GM23248 (cell line): Measurements from ENCODE around the gene CSF2. TPM values are rescaled to one million over a fixed set of nuclear protein-coding genes. Genes with fewer than 3 reads are reported as not detected.
A peak's percentile ranks its signal among the peaks of the same experiment; 100 is the strongest.

Source experiments
- DNase-seq: peaks from one replicate; pipeline ENCODE4 v3.0.0-alpha.2; 2015
- H2AFZ ChIP-seq: fragments of 200-600 bp; sonication (generic); 2 replicates; pipeline ENCODE4 v1.6.1; 2016; ENCODE audit warnings: antibody characterized with exemption
- H3F3A ChIP-seq: fragments of 200-600 bp; sonication (generic); 2 replicates; pipeline ENCODE4 v1.6.1; 2016; ENCODE audit warnings: mild to moderate bottlenecking, antibody characterized with exemption, mixed run types; ENCODE audit not compliant: insufficient read depth
- H3K27ac ChIP-seq: fragments of 200-600 bp; sonication (generic); 2 replicates; pipeline ENCODE4 v1.5.1; 2016; ENCODE audit warnings: mild to moderate bottlenecking
- H3K27me3 ChIP-seq: fragments of 200-600 bp; sonication (generic); replicated peaks from 2 replicates; pipeline ENCODE4 v1.6.1; 2016; ENCODE audit warnings: mild to moderate bottlenecking; ENCODE audit not compliant: insufficient read depth
- H3K36me3 ChIP-seq: fragments of 200-600 bp; sonication (generic); 2 replicates; pipeline ENCODE4 v1.6.1; 2016; ENCODE audit warnings: low read depth, mild to moderate bottlenecking
- H3K4me1 ChIP-seq: fragments of 200-600 bp; sonication (generic); 2 replicates; pipeline ENCODE4 v1.6.1; 2016; ENCODE audit warnings: mild to moderate bottlenecking; ENCODE audit not compliant: insufficient read depth
- H3K4me2 ChIP-seq: fragments of 200-600 bp; sonication (generic); one replicate; pipeline ENCODE4 v1.6.1; 2016; ENCODE audit warnings: mild to moderate bottlenecking; ENCODE audit not compliant: unreplicated experiment
- H3K4me3 ChIP-seq: fragments of 200-600 bp; sonication (generic); 2 replicates; pipeline ENCODE4 v1.5.1; 2016; ENCODE audit warnings: mild to moderate bottlenecking
- H3K79me2 ChIP-seq: fragments of 200-600 bp; sonication (generic); 2 replicates; pipeline ENCODE4 v1.6.1; 2016; ENCODE audit warnings: mild to moderate bottlenecking; ENCODE audit not compliant: insufficient read depth
- H3K9ac ChIP-seq: fragments of 200-600 bp; sonication (generic); 2 replicates; pipeline ENCODE4 v1.6.1; 2016; ENCODE audit warnings: mild to moderate bottlenecking
- H3K9me2 ChIP-seq: fragments of 200-600 bp; sonication (generic); 2 replicates; pipeline ENCODE4 v1.6.1; 2016; ENCODE audit warnings: mixed run types, mild to moderate bottlenecking, moderate library complexity; ENCODE audit not compliant: insufficient read depth
- H3K9me3 ChIP-seq: fragments of 200-600 bp; sonication (generic); one replicate; pipeline ENCODE4 v1.6.1; 2017; ENCODE audit warnings: low read depth
- H4K20me1 ChIP-seq: fragments of 200-600 bp; sonication (generic); 2 replicates; pipeline ENCODE4 v1.6.0; 2016; ENCODE audit not compliant: insufficient read depth
- EZH2 ChIP-seq: fragments of 200-600 bp; sonication (generic); IDR thresholded peaks from 2 replicates; pipeline ENCODE4 v1.6.1; 2018; ENCODE audit warnings: antibody characterized with exemption, mild to moderate bottlenecking; ENCODE audit not compliant: insufficient read depth, poor library complexity, severe bottlenecking
- EZH2phosphoT487 ChIP-seq: fragments of 200-600 bp; sonication (generic); IDR thresholded peaks from 2 replicates; pipeline ENCODE4 v1.6.1; 2018; ENCODE audit warnings: antibody characterized with exemption, moderate library complexity, mild to moderate bottlenecking, low read depth; ENCODE audit not compliant: insufficient read depth
- WGBS, 2 experiments: methylation state at CpG; one replicate each; pipeline ENCODE4 v1.1.6; 2015 to 2017; ENCODE audit warnings: low lambda C conversion rate in 2 of 2, low coverage in 1 of 2; ENCODE audit errors: missing lambda C conversion rate in 2 of 2; 5-methylcytosine and 5-hydroxymethylcytosine counted together
- in situ Hi-C: fragments of 300-500 bp; cut with MboI; formaldehyde crosslinking; loops from 2 replicates; pipeline ENCODE4 v1.15.0; 2020
- polyA plus RNA-seq: library from polyadenylated mRNA; unstranded; fragments of >200 nt; fragmentation: Nextera tagmentation; extraction: Ambion mirVana; gene quantifications from 2 replicates; pipeline ENCODE4 v1.2.1, GENCODE V29; 2016
- total RNA-seq: library from RNA; depleted of rRNA; stranded (reverse); fragments of >200 nt; shearing (Covaris generic); gene quantifications from 2 replicates; pipeline ENCODE4 v1.2.3, GENCODE V29; 2014

The CSF2 gene
- total and polyA plus RNA-seq, 2 experiments from 2014 or later = not detected

- no peaks in the 10 kb centered on the region for H3K9me2 ChIP-seq
- H3K4me3 ChIP-seq = no peak overlapping the region
- no peaks in the 10 kb centered on the region for H3K79me2 ChIP-seq
- H3K9ac ChIP-seq = no peak overlapping the region
- H3K27ac ChIP-seq = no peak overlapping the region
- peak; percentile 76 for DNase-seq
- no peaks in the 10 kb centered on the region for H3F3A ChIP-seq
- no peaks in the 10 kb centered on the region for H3K27me3 ChIP-seq
- no peaks in the 10 kb centered on the region for H4K20me1 ChIP-seq
- WGBS, 2 experiments = 30 to 32% methylated on average over 9 of the region's 9 CpGs
- H2AFZ ChIP-seq = no peak overlapping the region
- H3K9me3 ChIP-seq = no peaks in the 10 kb centered on the region
- TF ChIP-seq EZH2 (no peak), EZH2phosphoT487 (no peak)
- H3K4me1 ChIP-seq = no peaks in the 10 kb centered on the region
- H3K36me3 ChIP-seq = no peaks in the 10 kb centered on the region
- no peak overlapping the region for H3K4me2 ChIP-seq
- in situ Hi-C loops = no loop called here
Observed at GRCh38 chr5:132063090-132063911, 10.3 kb upstream of the CSF2 start.

GRCh38 chr5:132064140-132064539, 9.4 kb upstream of the CSF2 start:
- H3F3A ChIP-seq = no peaks in the 10 kb centered on the region
- H4K20me1 ChIP-seq = no peaks in the 10 kb centered on the region
- no peak overlapping the region for H3K4me3 ChIP-seq
- no peak overlapping the region for H2AFZ ChIP-seq
- H3K36me3 ChIP-seq = no peaks in the 10 kb centered on the region
- TF ChIP-seq EZH2 = no peak
- no peak for TF ChIP-seq EZH2phosphoT487
- H3K9me3 ChIP-seq = no peaks in the 10 kb centered on the region
- in situ Hi-C loops = no loop called here
- WGBS, 2 experiments = 47 to 64% methylated on average over 5 of the region's 5 CpGs
- no peak for DNase-seq
- H3K79me2 ChIP-seq = no peaks in the 10 kb centered on the region
- H3K27me3 ChIP-seq = no peaks in the 10 kb centered on the region
- no peak overlapping the region for H3K4me2 ChIP-seq
- H3K9me2 ChIP-seq = no peaks in the 10 kb centered on the region
- no peaks in the 10 kb centered on the region for H3K4me1 ChIP-seq
- no peak overlapping the region for H3K9ac ChIP-seq
- H3K27ac ChIP-seq = no peak overlapping the region

GRCh38 chr5:132064738-132065331, 8.8 kb upstream of the CSF2 start:
- Histone ChIP-seq H3K79me2 (no peaks in the 10 kb centered on the region), H3F3A (no peaks in the 10 kb centered on the region)

GRCh38 chr5:132065351-132065937, 8.1 kb upstream of the CSF2 start:
- in situ Hi-C loops = no loop called here
- Histone ChIP-seq H3K9me2 (no peaks in the 10 kb centered on the region), H4K20me1 (no peaks in the 10 kb centered on the region), H3K36me3 (no peaks in the 10 kb centered on the region), H3K9me3 (no peaks in the 10 kb centered on the region), H3K4me1 (no peaks in the 10 kb centered on the region), H3K4me3 (no peak overlapping the region), H3K27me3 (no peaks in the 10 kb centered on the region), H2AFZ (no peak overlapping the region), H3K27ac (no peak overlapping the region), H3K79me2 (no peaks in the 10 kb centered on the region), H3K4me2 (no peak overlapping the region), H3F3A (no peaks in the 10 kb centered on the region), H3K9ac (no peak overlapping the region)
- no peak for TF ChIP-seq EZH2phosphoT487
- TF ChIP-seq EZH2 = no peak
- 30 to 40% methylated on average over 4 of the region's 4 CpGs for WGBS, 2 experiments
- DNase-seq = peak; percentile 81

More at GRCh38 chr5:132064738-132065331, 8.8 kb upstream of the CSF2 start:
- DNase-seq = peak; percentile 72
- Histone ChIP-seq H3K27me3 (no peaks in the 10 kb centered on the region), H4K20me1 (no peaks in the 10 kb centered on the region), H3K9me3 (no peaks in the 10 kb centered on the region), H2AFZ (no peak overlapping the region), H3K4me1 (no peaks in the 10 kb centered on the region), H3K9me2 (no peaks in the 10 kb centered on the region), H3K27ac (no peak overlapping the region), H3K4me2 (no peak overlapping the region), H3K4me3 (no peak overlapping the region), H3K36me3 (no peaks in the 10 kb centered on the region), H3K9ac (no peak overlapping the region)
- TF ChIP-seq EZH2phosphoT487 (no peak), EZH2 (no peak)
- in situ Hi-C loops = no loop called here
- 66 to 68% methylated on average over 11 of the region's 11 CpGs for WGBS, 2 experiments
